ENCODE results near the gene CLTB.

DNA sequence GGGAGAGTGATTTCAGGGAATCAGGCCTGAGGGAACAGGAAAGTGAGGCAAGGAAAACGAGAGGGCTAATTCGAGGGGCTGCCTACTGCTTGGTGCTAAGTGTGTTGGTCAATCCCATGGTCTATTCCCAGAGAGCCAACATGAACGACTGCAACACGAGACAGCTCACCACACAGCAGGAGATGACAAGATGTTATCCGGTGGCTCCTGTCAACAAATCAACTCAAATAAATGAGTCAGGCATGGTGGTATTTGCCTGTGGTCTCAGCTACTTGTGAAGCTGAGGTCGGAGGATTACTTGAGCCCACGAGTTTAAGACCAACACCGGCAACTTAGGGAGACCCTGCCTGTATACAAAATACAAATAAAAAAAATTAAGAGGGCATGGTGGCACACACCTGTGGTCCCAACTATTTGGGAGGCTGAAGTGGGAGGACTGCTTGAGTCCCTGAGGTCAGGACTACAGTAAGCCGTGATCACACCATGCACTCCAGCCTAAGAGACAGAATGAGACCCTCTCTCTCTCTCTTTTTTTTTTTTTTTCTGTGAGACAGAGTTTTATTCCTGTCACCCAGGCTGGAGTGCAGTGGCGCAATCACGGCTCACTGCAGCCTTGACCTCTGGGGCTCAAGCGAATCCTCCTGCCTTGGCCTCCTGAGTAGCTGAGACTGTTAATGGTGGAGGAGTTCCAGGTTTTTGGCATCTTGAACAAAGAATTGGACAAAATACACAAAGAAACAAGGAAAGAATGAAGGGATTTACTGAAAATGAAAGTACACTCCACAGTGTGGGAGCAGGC lies 22.8 kb upstream of the CLTB start:
- TF ChIP-seq LEF1 (IDR thresholded peaks at IDR 0.05; ENCODE audit: borderline replicate concordance) (no peak), FOXM1 (IDR thresholded peaks at IDR 0.05; ENCODE audit: borderline replicate concordance) (no peak), FOXA1 (IDR thresholded peaks at IDR 0.05) (no peak)
